Medulla oblongata (tissue), 1 donor: ENCODE data around the gene TNFSF13B.
A peak's percentile ranks its signal among the peaks of the same experiment; 100 is the strongest.
"Not testable (repeated sequence)": the region's sequence is repeated elsewhere in the genome, so short reads cannot be mapped to it uniquely, and the experiment has no call there.

Experiments used
- DNase-seq: peaks from one replicate; pipeline ENCODE4 v3.0.0-alpha.2; 2015; ENCODE audit errors: extremely low spot score

TNFSF13B gene

GRCh38 chr13:108281901-108282300, 12.4 kb downstream of the TNFSF13B start:
- DNase-seq, result no peak

- no peak for DNase-seq
Observed at GRCh38 chr13:108283110-108283509, 13.6 kb downstream of the TNFSF13B start.

- no peak for DNase-seq
Observed at GRCh38 chr13:108288741-108289140, 19.2 kb downstream of the TNFSF13B start.

- no peak for DNase-seq
Observed at GRCh38 chr13:108289819-108290218, 20.3 kb downstream of the TNFSF13B start.

- DNase-seq, result no peak
Observed at GRCh38 chr13:108297114-108297513, 27.6 kb downstream of the TNFSF13B start.

- DNase-seq, result no peak
Observed at GRCh38 chr13:108302279-108302678, 32.8 kb downstream of the TNFSF13B start.

GRCh38 chr13:108304170-108305016, 34.9 kb downstream of the TNFSF13B start:
- no peak for DNase-seq

- no peak for DNase-seq
Observed at GRCh38 chr13:108305655-108306054, 36.1 kb downstream of the TNFSF13B start.

GRCh38 chr13:108306860-108307259, 37.3 kb downstream of the TNFSF13B start:
- DNase-seq, result peak; percentile 51

GRCh38 chr13:108311596-108311995, 42.1 kb downstream of the TNFSF13B start:
- not testable (repeated sequence) for DNase-seq

- DNase-seq, result no peak
Observed at GRCh38 chr13:108313382-108313781, 43.9 kb downstream of the TNFSF13B start.

GRCh38 chr13:108315273-108315672, 45.8 kb downstream of the TNFSF13B start:
- no peak for DNase-seq

- DNase-seq, result no peak
Observed at GRCh38 chr13:108315991-108316390, 46.5 kb downstream of the TNFSF13B start.

GRCh38 chr13:108316413-108316812, 46.9 kb downstream of the TNFSF13B start:
- no peak for DNase-seq

GRCh38 chr13:108322206-108322824, 52.8 kb downstream of the TNFSF13B start:
- peak; percentile 63 for DNase-seq

- no peak for DNase-seq
Observed at GRCh38 chr13:108323031-108323430, 53.5 kb downstream of the TNFSF13B start.

GRCh38 chr13:108325863-108326262, 56.3 kb downstream of the TNFSF13B start:
- DNase-seq, result no peak

- DNase-seq, result no peak
Observed at GRCh38 chr13:108326309-108326708, 56.8 kb downstream of the TNFSF13B start.

- no peak for DNase-seq
Observed at GRCh38 chr13:108328848-108329247, 59.3 kb downstream of the TNFSF13B start.

- DNase-seq, result no peak
Observed at GRCh38 chr13:108332791-108333190, 63.3 kb downstream of the TNFSF13B start.

- peak; percentile 80 for DNase-seq
Observed at GRCh38 chr13:108342369-108343289, 73.1 kb downstream of the TNFSF13B start.

GRCh38 chr13:108345016-108345415, 75.5 kb downstream of the TNFSF13B start:
- DNase-seq, result no peak
